Natural killer cell (primary cell): ENCODE results near the gene KCNQ2. TPM values are rescaled to one million over a fixed set of nuclear protein-coding genes. Genes with fewer than 3 reads are reported as not detected.

ENCODE experiments used
- ATAC-seq, 3 donors: fragments of 150-1000 bp in 2 of 3; fragments of 200-7000 bp in 1 of 3; cut with Tn5 transposase; 1 replicate in 1 of 3; 2 replicates in 2 of 3; pipeline ENCODE4 v1.10.0; 2021; ENCODE audit warnings: mild to moderate bottlenecking in 2 of 3, moderate library complexity in 2 of 3
- DNase-seq, 2 donors: peaks; one replicate each; pipeline versions ENCODE4 v3.0.0 to v3.0.0-alpha.2; 2013 to 2021; ENCODE audit warnings: mixed read lengths in 1 of 2
- H3K27ac ChIP-seq: one replicate; pipeline ENCODE4 v1.5.1; 2013; ENCODE audit warnings: mild to moderate bottlenecking, low read length
- H3K27me3 ChIP-seq: one replicate; pipeline ENCODE4 v1.6.1; 2013; ENCODE audit warnings: low read length; ENCODE audit not compliant: control insufficient read depth, insufficient read depth
- H3K36me3 ChIP-seq: one replicate; pipeline ENCODE4 v1.6.1; 2013; ENCODE audit warnings: low read length; ENCODE audit not compliant: control insufficient read depth, insufficient read depth
- H3K4me1 ChIP-seq: one replicate; pipeline ENCODE4 v1.6.1; 2013; ENCODE audit warnings: low read length; ENCODE audit not compliant: control insufficient read depth, insufficient read depth
- H3K4me3 ChIP-seq: one replicate; pipeline ENCODE4 v1.5.1; 2013; ENCODE audit warnings: low read length
- H3K9me3 ChIP-seq: one replicate; pipeline ENCODE4 v1.6.1; 2013; ENCODE audit warnings: low read length; ENCODE audit not compliant: control insufficient read depth, insufficient read depth
- H3K27ac Mint-ChIP-seq, 2 donors: one replicate each; pipeline ENCODE4 v1.8.0; 2022; ENCODE audit warnings: mild to moderate bottlenecking in 2 of 2, mixed read lengths in 2 of 2, moderate library complexity in 1 of 2
- H3K27me3 Mint-ChIP-seq, 2 donors: one replicate each; pipeline ENCODE4 v1.8.0; 2022; ENCODE audit warnings: low read depth in 2 of 2, mixed read lengths in 2 of 2
- H3K36me3 Mint-ChIP-seq: one replicate; pipeline ENCODE4 v1.8.0; 2022; ENCODE audit warnings: mixed read lengths
- H3K4me1 Mint-ChIP-seq, 2 donors: one replicate each; pipeline ENCODE4 v1.8.0; 2022; ENCODE audit warnings: mixed read lengths in 2 of 2
- H3K4me3 Mint-ChIP-seq: one replicate; pipeline ENCODE4 v1.8.0; 2022; ENCODE audit warnings: mild to moderate bottlenecking, moderate library complexity, mixed read lengths
- H3K9me3 Mint-ChIP-seq, 2 donors: one replicate each; pipeline ENCODE4 v1.8.0; 2022; ENCODE audit warnings: mixed read lengths in 2 of 2
- CTCF ChIP-seq: fragments of 200-600 bp; IDR thresholded peaks from one replicate; pipeline ENCODE4 v1.8.0; 2022; ENCODE audit warnings: antibody characterized with exemption
- WGBS: methylation state at CpG from one replicate; pipeline ENCODE4 v1.1.7; 2013; ENCODE audit warnings: missing lambda C conversion rate; ENCODE audit not compliant: insufficient coverage; 5-methylcytosine and 5-hydroxymethylcytosine counted together
- intact Hi-C: fragments of 100-400 bp; cut with micrococcal nuclease; formaldehyde crosslinking; loops from one replicate; pipeline ENCODE4 v1.14.2; 2022
- total RNA-seq, 4 donors: library from RNA; stranded (reverse); fragments of 120-200 nt in 1 of 4; gene quantifications; one replicate each; pipeline versions ENCODE4 v1.2.3 to v1.2.4, GENCODE V29; 2013 to 2022

The KCNQ2 gene
- total RNA-seq, 3 donors from 2014 or later (not counting 1 experiment from before 2014, with no cell fraction given) = not detected

DNA sequence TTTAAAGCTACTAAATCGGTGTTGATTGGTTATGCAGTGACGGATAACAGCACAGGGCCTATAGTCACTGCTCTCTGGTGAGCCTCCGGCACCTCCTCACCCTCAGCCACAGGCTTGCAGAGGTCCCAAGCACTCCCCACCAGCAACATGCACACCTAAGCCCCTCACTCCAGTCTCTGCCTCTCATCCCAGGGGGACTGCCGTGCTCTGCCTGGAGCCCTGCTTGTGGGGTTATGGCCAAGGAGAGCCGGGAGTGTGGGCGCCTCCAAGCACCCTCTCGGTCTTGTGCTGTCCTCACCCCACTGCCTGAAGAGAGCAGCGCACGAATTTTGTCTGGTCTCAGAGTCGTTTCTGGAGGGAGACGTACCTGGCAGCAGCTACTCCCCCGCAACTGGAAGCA is 33.3 kb upstream of the KCNQ2 start:
- H3K27ac ChIP-seq = no peak overlapping the region
- no peaks in the 10 kb centered on the region for H3K36me3 ChIP-seq
- intact Hi-C loops = no loop called here
- H3K27me3 Mint-ChIP-seq = peaks cover 15 to 26% of the 10 kb centered on the region in 2 donors
- DNase-seq (no peak), ATAC-seq (no peak)
- no peaks in the 10 kb centered on the region for H3K9me3 Mint-ChIP-seq
- no peaks in the 10 kb centered on the region for H3K4me1 Mint-ChIP-seq
- TF ChIP-seq CTCF = no peak
- H3K27ac Mint-ChIP-seq = no peak overlapping the region
- no peaks in the 10 kb centered on the region for H3K4me1 ChIP-seq
- H3K9me3 ChIP-seq = peaks cover 3% of the 10 kb centered on the region
- no peak overlapping the region for H3K4me3 Mint-ChIP-seq
- 74% methylated on average over 12 of the region's 12 CpGs for WGBS
- H3K27me3 ChIP-seq = peaks cover under 1% of the 10 kb centered on the region
- no peaks in the 10 kb centered on the region for H3K36me3 Mint-ChIP-seq
- no peak overlapping the region for H3K4me3 ChIP-seq

DNA sequence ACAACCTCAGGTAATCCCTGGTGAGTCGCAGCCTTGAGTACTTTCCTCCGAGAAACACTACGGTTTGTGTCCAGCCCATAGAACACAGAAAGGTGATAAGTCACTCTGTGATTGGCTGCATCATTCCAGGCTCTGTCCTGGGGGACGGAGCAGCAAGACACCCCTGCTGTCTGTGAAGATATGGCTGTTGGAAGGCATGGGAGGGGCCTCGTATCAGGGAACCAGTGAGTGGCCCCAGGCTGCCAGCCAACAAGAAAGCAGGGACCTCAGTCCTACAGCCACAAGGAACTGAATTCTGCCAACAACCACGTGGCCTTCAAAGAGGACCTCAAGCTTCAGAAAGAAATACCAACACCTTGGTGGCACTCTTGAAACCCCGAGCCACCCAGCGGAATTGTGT is 32.8 kb upstream of the KCNQ2 start:
- WGBS = 78% methylated on average over 8 of the region's 8 CpGs
- no peaks in the 10 kb centered on the region for H3K36me3 Mint-ChIP-seq

DNA sequence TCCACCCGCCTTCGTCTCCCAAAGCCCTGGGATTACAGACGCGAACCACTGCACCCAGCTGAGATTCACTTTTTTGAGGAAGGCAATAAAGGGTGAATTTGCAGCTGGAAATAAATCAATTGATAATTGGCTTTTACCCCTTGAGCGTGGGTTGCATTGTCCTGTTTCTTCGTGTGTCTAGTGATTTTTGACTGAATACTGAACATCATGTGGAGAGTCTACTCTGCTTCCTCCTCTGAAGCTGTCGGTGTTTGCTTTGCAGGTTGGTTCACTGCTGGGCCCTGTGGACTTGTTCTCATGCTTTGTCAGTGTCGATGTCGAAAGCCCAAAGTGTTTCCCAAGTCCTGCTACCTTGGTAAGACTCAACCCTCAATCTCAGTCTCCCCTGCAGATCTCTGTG is 32.2 kb upstream of the KCNQ2 start:
- H3K4me3 Mint-ChIP-seq = no peak overlapping the region
- no peaks in the 10 kb centered on the region for H3K36me3 Mint-ChIP-seq
- H3K27ac Mint-ChIP-seq = no peak overlapping the region
- ATAC-seq = no peak
- H3K27me3 ChIP-seq = peaks cover 10% of the 10 kb centered on the region
- no peaks in the 10 kb centered on the region for H3K9me3 Mint-ChIP-seq
- H3K4me1 ChIP-seq = peaks cover 2% of the 10 kb centered on the region
- no peak for TF ChIP-seq CTCF
- no peak overlapping the region for H3K27ac ChIP-seq
- intact Hi-C loops = no loop called here
- peaks cover 13 to 17% of the 10 kb centered on the region in 2 donors for H3K27me3 Mint-ChIP-seq
- no peaks in the 10 kb centered on the region for H3K36me3 ChIP-seq
- no peak for DNase-seq
- WGBS = 88% methylated on average over 9 of the region's 9 CpGs
- H3K9me3 ChIP-seq = peaks cover 3% of the 10 kb centered on the region
- H3K4me3 ChIP-seq = no peak overlapping the region
- H3K4me1 Mint-ChIP-seq = no peaks in the 10 kb centered on the region

More for the DNA sequence above, 32.8 kb upstream of the KCNQ2 start:
- Histone ChIP-seq H3K4me1 (no peaks in the 10 kb centered on the region), H3K27me3 (peaks cover 4% of the 10 kb centered on the region), H3K4me3 (no peak overlapping the region), H3K9me3 (peaks cover 3% of the 10 kb centered on the region), H3K36me3 (no peaks in the 10 kb centered on the region), H3K27ac (no peak overlapping the region)
- ATAC-seq = no peak
- H3K4me3 Mint-ChIP-seq = no peak overlapping the region
- intact Hi-C loops = no loop called here
- H3K4me1 Mint-ChIP-seq = no peaks in the 10 kb centered on the region
- no peak for TF ChIP-seq CTCF
- no peak for DNase-seq
- H3K27ac Mint-ChIP-seq = no peak overlapping the region
- no peaks in the 10 kb centered on the region for H3K9me3 Mint-ChIP-seq
- H3K27me3 Mint-ChIP-seq = peaks cover 15 to 23% of the 10 kb centered on the region in 2 donors

GRCh38 chr20:63503524-63503923 is 31.1 kb upstream of the KCNQ2 start:
- peaks cover 3% of the 10 kb centered on the region for H3K9me3 ChIP-seq
- DNase-seq (no peak), ATAC-seq (no peak)
- H3K27me3 ChIP-seq = peaks cover 14% of the 10 kb centered on the region
- Mint-ChIP-seq H3K4me3 (no peak overlapping the region), H3K9me3 (no peaks in the 10 kb centered on the region), H3K27ac (no peak overlapping the region), H3K27me3 (peaks cover 6 to 7% of the 10 kb centered on the region in 2 donors), H3K36me3 (no peaks in the 10 kb centered on the region), H3K4me1 (no peaks in the 10 kb centered on the region)
- H3K27ac ChIP-seq = no peak overlapping the region
- H3K36me3 ChIP-seq = no peaks in the 10 kb centered on the region
- intact Hi-C loops = no loop called here
- no peak for TF ChIP-seq CTCF
- WGBS = 51% methylated on average over 6 of the region's 7 CpGs
- H3K4me1 ChIP-seq = peaks cover 8% of the 10 kb centered on the region
- H3K4me3 ChIP-seq = no peak overlapping the region
